OCI-LY7 (cell line): ENCODE measurements around the gene ACVR1.

Source experiments
- CTCF ChIP-seq: fragments of 200-600 bp; sonication (generic); conservative IDR thresholded peaks from 2 replicates; pipeline ENCODE4 v1.5.1; 2014; ENCODE audit warnings: mild to moderate bottlenecking, antibody characterized with exemption, low read length, moderate library complexity, mixed read lengths
- EZH2phosphoT487 ChIP-seq: fragments of 200-600 bp; sonication (generic); IDR thresholded peaks from 2 replicates; pipeline ENCODE4 v1.6.1; 2018; ENCODE audit warnings: low read depth, borderline replicate concordance, mild to moderate bottlenecking, mixed run types, antibody characterized with exemption, low read length, moderate library complexity, mixed read lengths

GRCh38 chr2:157744571-157745076, 131.5 kb downstream of the ACVR1 start:
- TF ChIP-seq CTCF (no peak), EZH2phosphoT487 (no peak)
